HCT116 (cell line): ENCODE results near the gene RNF112. TPM values are rescaled to one million over a fixed set of nuclear protein-coding genes. Genes with fewer than 3 reads are reported as not detected.

ENCODE experiments used
- ATAC-seq: fragments of 200-7000 bp; cut with Tn5 transposase; 2 replicates; pipeline ENCODE4 v1.9.1; 2020; ENCODE audit warnings: mild to moderate bottlenecking, moderate library complexity
- BruUV-seq: library from RNA; stranded (reverse); fragments of 400-500 nt; replicated peaks from 2 replicates; lab custom pipeline; 2021; lab: Mats Ljungman, UMichigan
- CTCF ChIA-PET: fragments of 300-600 bp; sonication (Branson Sonifier 250); formaldehyde crosslinking; loops from one replicate; lab custom pipeline; 2021; ENCODE audit warnings: antibody characterized with exemption; lab: Charles Lee
- POLR2A ChIA-PET: fragments of 300-600, 350-600 bp; sonication (Branson Sonifier 250); formaldehyde crosslinking; loops from one replicate; lab custom pipeline; 2021; ENCODE audit warnings: antibody characterized with exemption; lab: Charles Lee
- RAD21 ChIA-PET, 2 experiments: fragments of 300-600 bp; sonication (Branson Sonifier 250); formaldehyde crosslinking; loops; one replicate each; lab custom pipeline; 2023; ENCODE audit warnings: low total read pairs in 2 of 2; ENCODE audit not compliant: uncharacterized antibody in 2 of 2, unreplicated experiment in 2 of 2, low non-redundant PET in 1 of 2; lab: Charles Lee
- DNase-seq: peaks from one replicate; pipeline ENCODE4 v3.0.0-alpha.2; 2010; ENCODE audit warnings: low read depth, low spot score
- H2AFZ ChIP-seq: fragments of 200-600 bp; shearing (Covaris generic), sonication (generic); 2 replicates; pipeline ENCODE4 v1.6.1; 2017; ENCODE audit warnings: low read depth, mixed run types, mixed read lengths, antibody characterized with exemption, low read length; ENCODE audit not compliant: poor library complexity, severe bottlenecking
- H3K27ac ChIP-seq: 2 replicates; pipeline ENCODE4 v1.5.1; 2012; ENCODE audit warnings: low read depth, low read length
- H3K27me3 ChIP-seq: fragments of 200-600 bp; sonication (generic); 2 replicates; pipeline ENCODE4 v1.6.1; 2016; ENCODE audit warnings: mixed run types, low read length, mixed read lengths; ENCODE audit not compliant: insufficient read depth
- H3K36me3 ChIP-seq, 2 experiments: fragments of 200-500 bp in 1 of 2; fragments of 200-600 bp in 1 of 2; sonication (Bioruptor generic) in 1 of 2; sonication (generic) in 1 of 2; 2 replicates each; pipeline versions ENCODE4 v1.5.1 to v1.6.1; 2014 to 2016; ENCODE audit warnings: low read length in 2 of 2, inconsistent platforms in 1 of 2, mixed read lengths in 1 of 2, mixed run types in 1 of 2; ENCODE audit not compliant: insufficient read depth in 2 of 2, control insufficient read depth in 1 of 2
- H3K4me1 ChIP-seq, 2 experiments: fragments of 200-600 bp in 1 of 2; sonication (generic) in 1 of 2; 2 replicates each; pipeline versions ENCODE4 v1.5.1 to v1.6.1; 2012 to 2017; ENCODE audit warnings: low read length in 2 of 2, inconsistent platforms in 1 of 2, mild to moderate bottlenecking in 1 of 2, mixed read lengths in 1 of 2, mixed run types in 1 of 2, moderate library complexity in 1 of 2; ENCODE audit not compliant: insufficient read depth in 2 of 2, control insufficient read depth in 1 of 2
- H3K4me2 ChIP-seq: fragments of 200-600 bp; sonication (generic); 2 replicates; pipeline ENCODE4 v1.6.1; 2017; ENCODE audit warnings: mixed run types, low read length, mixed read lengths
- H3K4me3 ChIP-seq, 2 experiments: fragments of 200-600 bp in 1 of 2; sonication (generic) in 1 of 2; replicated peaks in 1 of 2; 2 replicates each; pipeline ENCODE4 v1.5.1; 2011 to 2016; ENCODE audit warnings: low read length in 2 of 2, control low read depth in 1 of 2, low read depth in 1 of 2, mild to moderate bottlenecking in 1 of 2, mixed read lengths in 1 of 2, mixed run types in 1 of 2
- H3K79me2 ChIP-seq: fragments of 200-600 bp; sonication (generic); 2 replicates; pipeline ENCODE4 v1.6.1; 2017; ENCODE audit warnings: mild to moderate bottlenecking, mixed run types, low read length, moderate library complexity, mixed read lengths; ENCODE audit not compliant: insufficient read depth
- H3K9ac ChIP-seq: fragments of 200-600 bp; sonication (generic); 2 replicates; pipeline ENCODE4 v1.6.1; 2016; ENCODE audit warnings: low read length, mixed read lengths
- H3K9me2 ChIP-seq: fragments of 200-600 bp; sonication (generic), shearing (Covaris generic); 2 replicates; pipeline ENCODE4 v1.6.1; 2017; ENCODE audit warnings: mixed run types, mild to moderate bottlenecking, moderate library complexity; ENCODE audit not compliant: insufficient read depth
- H3K9me3 ChIP-seq, 2 experiments: fragments of 200-500 bp in 1 of 2; fragments of 200-600 bp in 1 of 2; sonication (Bioruptor generic) in 1 of 2; sonication (generic) in 1 of 2; 2 replicates each; pipeline ENCODE4 v1.6.1; 2014 to 2017; ENCODE audit warnings: low read length in 2 of 2, mixed read lengths in 2 of 2, inconsistent platforms in 1 of 2, low read depth in 1 of 2, mild to moderate bottlenecking in 1 of 2, mixed run types in 1 of 2, moderate library complexity in 1 of 2; ENCODE audit not compliant: control insufficient read depth in 1 of 2, insufficient read depth in 1 of 2
- H4K20me1 ChIP-seq: fragments of 200-600 bp; sonication (generic), shearing (Covaris generic); 2 replicates; pipeline ENCODE4 v1.6.1; 2017; ENCODE audit warnings: mixed run types, mild to moderate bottlenecking, moderate library complexity; ENCODE audit not compliant: insufficient read depth
- CBX3 ChIP-seq: IDR thresholded peaks from 2 replicates; pipeline ENCODE4 v1.6.1; 2012; ENCODE audit warnings: low read depth
- CEBPB ChIP-seq: IDR thresholded peaks from 2 replicates; pipeline ENCODE4 v1.6.1; 2012; ENCODE audit warnings: low read depth
- EGR1 ChIP-seq: IDR thresholded peaks from 2 replicates; pipeline ENCODE4 v1.6.1; 2012; ENCODE audit warnings: low read depth
- EZH2phosphoT487 ChIP-seq: fragments of 200-600 bp; IDR thresholded peaks from 2 replicates; pipeline ENCODE4 v1.6.1; 2018; ENCODE audit warnings: antibody characterized with exemption, borderline replicate concordance
- FOSL1 ChIP-seq: IDR thresholded peaks from 2 replicates; pipeline ENCODE4 v1.6.1; 2012; ENCODE audit warnings: low read depth
- JUND ChIP-seq: IDR thresholded peaks from 2 replicates; pipeline ENCODE4 v1.6.1; 2012
- POLR2A ChIP-seq: IDR thresholded peaks from 2 replicates; pipeline ENCODE4 v1.7.0; 2011; ENCODE audit warnings: borderline replicate concordance; ENCODE audit not compliant: insufficient read depth, insufficient read length; ENCODE audit errors: extremely low read depth
- RAD21 ChIP-seq: IDR thresholded peaks from 2 replicates; pipeline ENCODE4 v1.6.1; 2012; ENCODE audit warnings: low read depth, mild to moderate bottlenecking
- SIN3A ChIP-seq: IDR thresholded peaks from 2 replicates; pipeline ENCODE4 v1.6.1; 2012; ENCODE audit warnings: low read depth
- SP1 ChIP-seq: IDR thresholded peaks from 2 replicates; pipeline ENCODE4 v1.6.1; 2012; ENCODE audit warnings: low read depth
- ZBTB33 ChIP-seq: IDR thresholded peaks from 2 replicates; pipeline ENCODE4 v1.6.1; 2011; ENCODE audit warnings: mild to moderate bottlenecking, low read length, moderate library complexity; ENCODE audit not compliant: insufficient replicate concordance; ENCODE audit errors: extremely low read depth
- intact Hi-C: fragments of 100-400 bp; cut with micrococcal nuclease; formaldehyde crosslinking; loops from 2 replicates; pipeline ENCODE4 v1.10.0; 2022
- total RNA-seq: library from RNA; stranded (reverse); gene quantifications from one replicate; pipeline ENCODE4 v1.2.1, GENCODE V29; 2021; ENCODE audit not compliant: unreplicated experiment
- TF ChIP-seq, protein P1 (sequence below), 3 experiments: fragments of 200-600 bp in 1 of 3; sonication (generic) in 1 of 3; IDR thresholded peaks in 2 of 3; conservative IDR thresholded peaks in 1 of 3; 2 replicates each; pipeline ENCODE4 v1.5.1; 2012 to 2017; ENCODE audit warnings: low read depth in 2 of 3, low read length in 2 of 3, antibody characterized with exemption in 1 of 3, borderline replicate concordance in 1 of 3, control low read depth in 1 of 3, mild to moderate bottlenecking in 1 of 3, mixed read lengths in 1 of 3, mixed run types in 1 of 3, moderate library complexity in 1 of 3; ENCODE audit not compliant: insufficient read depth in 1 of 3
- TF ChIP-seq, protein P2 (sequence below): IDR thresholded peaks from 2 replicates; pipeline ENCODE4 v1.6.1; 2012

The RNF112 gene
- total RNA-seq, 1 experiment from 2014 or later: 0.98 TPM

DNA sequence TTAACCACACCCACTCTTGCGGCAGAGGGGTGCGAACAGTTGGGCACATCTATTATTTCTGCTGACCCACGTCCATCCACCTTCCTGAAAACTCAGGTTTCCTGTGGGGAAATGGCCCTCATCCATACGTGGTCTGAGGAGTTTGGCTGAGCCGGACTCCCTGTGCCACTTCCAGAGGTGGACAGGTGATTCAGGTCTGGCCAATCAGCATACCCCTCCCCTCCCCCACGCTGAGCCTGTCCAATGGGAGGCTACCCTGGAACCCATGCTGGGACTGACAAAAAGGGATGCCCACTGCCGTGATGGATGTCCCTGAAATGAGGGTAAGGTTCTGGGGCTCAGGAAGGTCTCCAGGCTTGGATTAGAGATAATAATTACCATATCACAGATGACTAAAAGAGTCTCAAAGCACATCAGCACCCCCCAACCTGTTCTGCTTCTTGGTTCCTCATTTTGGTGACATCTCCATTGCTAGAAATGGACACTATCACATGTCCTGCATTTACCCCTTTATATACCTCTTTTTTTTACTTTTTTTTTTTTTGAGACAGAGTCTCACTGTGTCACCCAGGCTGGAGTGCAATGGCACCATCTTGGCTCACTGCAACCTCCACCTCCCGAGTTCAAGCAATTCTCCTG is 38.0 kb upstream of the RNF112 start:
- ChIA-PET CTCF (interaction anchor here (1.1 kb wide), 2 partner anchors 10 kb away, joined by 3 to 4 read pairs; partner anchors contain the start of gene B9D1), RAD21 (no interaction called here), POLR2A (no interaction called here)
- ATAC-seq (no peak), DNase-seq (no peak)
- intact Hi-C loops: no loop called here
- H3K4me2 ChIP-seq: no peak overlapping the region
- H3K27ac ChIP-seq: no peak overlapping the region
- H3K4me3 ChIP-seq: no peak overlapping the region
- no peaks in the 10 kb centered on the region for H3K9me2 ChIP-seq
- no peaks in the 10 kb centered on the region for H3K27me3 ChIP-seq
- no peak overlapping the region for H2AFZ ChIP-seq
- peaks cover 7% of the 10 kb centered on the region for H3K79me2 ChIP-seq
- H3K9ac ChIP-seq: no peak overlapping the region
- H4K20me1 ChIP-seq: no peaks in the 10 kb centered on the region
- no TSS peak for BruUV-seq
- peaks cover 7 to 31% of the 10 kb centered on the region in 2 experiments; a peak in 3 of 4 replicates for H3K4me1 ChIP-seq
- H3K9me3 ChIP-seq: no peaks in the 10 kb centered on the region
- no peaks in the 10 kb centered on the region for H3K36me3 ChIP-seq
- no peak for TF ChIP-seq EGR1
- TF ChIP-seq, protein P1, sequence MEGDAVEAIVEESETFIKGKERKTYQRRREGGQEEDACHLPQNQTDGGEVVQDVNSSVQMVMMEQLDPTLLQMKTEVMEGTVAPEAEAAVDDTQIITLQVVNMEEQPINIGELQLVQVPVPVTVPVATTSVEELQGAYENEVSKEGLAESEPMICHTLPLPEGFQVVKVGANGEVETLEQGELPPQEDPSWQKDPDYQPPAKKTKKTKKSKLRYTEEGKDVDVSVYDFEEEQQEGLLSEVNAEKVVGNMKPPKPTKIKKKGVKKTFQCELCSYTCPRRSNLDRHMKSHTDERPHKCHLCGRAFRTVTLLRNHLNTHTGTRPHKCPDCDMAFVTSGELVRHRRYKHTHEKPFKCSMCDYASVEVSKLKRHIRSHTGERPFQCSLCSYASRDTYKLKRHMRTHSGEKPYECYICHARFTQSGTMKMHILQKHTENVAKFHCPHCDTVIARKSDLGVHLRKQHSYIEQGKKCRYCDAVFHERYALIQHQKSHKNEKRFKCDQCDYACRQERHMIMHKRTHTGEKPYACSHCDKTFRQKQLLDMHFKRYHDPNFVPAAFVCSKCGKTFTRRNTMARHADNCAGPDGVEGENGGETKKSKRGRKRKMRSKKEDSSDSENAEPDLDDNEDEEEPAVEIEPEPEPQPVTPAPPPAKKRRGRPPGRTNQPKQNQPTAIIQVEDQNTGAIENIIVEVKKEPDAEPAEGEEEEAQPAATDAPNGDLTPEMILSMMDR (IDR thresholded peaks at IDR 0.05 in 2 of 3, conservative IDR thresholded peaks at IDR 0.05 in 1 of 3; ENCODE audit: borderline replicate concordance in 1 of 3, insufficient read depth in 1 of 3, low read depth in 2 of 3, low read length in 2 of 3): no peak
- TF ChIP-seq CEBPB: no peak
- TF ChIP-seq EZH2phosphoT487: no peak

DNA sequence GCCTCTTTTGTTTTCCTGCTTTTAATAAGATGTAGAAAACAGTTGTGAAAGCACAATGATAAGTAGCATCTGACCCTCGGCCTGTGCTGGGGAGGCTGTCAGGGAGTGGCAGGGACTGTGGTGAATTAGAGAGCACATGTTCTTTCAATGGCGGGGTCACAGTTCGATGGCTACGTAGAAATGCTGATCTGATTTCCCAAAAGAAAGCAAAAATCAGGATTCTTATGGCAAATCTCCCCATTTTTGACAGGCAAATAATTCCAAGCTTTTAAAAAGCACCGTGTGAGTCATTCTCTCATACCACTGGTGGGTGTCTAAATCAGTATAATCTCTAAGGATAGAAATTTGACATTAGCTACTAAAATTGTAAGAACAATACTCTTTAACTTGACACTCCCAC is 36.9 kb upstream of the RNF112 start:
- RAD21 ChIA-PET: no interaction called here
- no peak for TF ChIP-seq JUND
- no peak for TF ChIP-seq EGR1
- TF ChIP-seq, protein P1 (IDR thresholded peaks at IDR 0.05 in 2 of 3, conservative IDR thresholded peaks at IDR 0.05 in 1 of 3; ENCODE audit: borderline replicate concordance in 1 of 3, insufficient read depth in 1 of 3, low read depth in 2 of 3, low read length in 2 of 3): no peak
- TF ChIP-seq FOSL1: no peak
- TF ChIP-seq SP1: no peak
- no peak for TF ChIP-seq RAD21
- TF ChIP-seq POLR2A: no peak
- TF ChIP-seq SIN3A: no peak
- TF ChIP-seq, protein P2, sequence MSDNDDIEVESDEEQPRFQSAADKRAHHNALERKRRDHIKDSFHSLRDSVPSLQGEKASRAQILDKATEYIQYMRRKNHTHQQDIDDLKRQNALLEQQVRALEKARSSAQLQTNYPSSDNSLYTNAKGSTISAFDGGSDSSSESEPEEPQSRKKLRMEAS: no peak
- TF ChIP-seq CBX3: no peak
- no peak for TF ChIP-seq ZBTB33

More for the DNA sequence above, 36.9 kb upstream of the RNF112 start:
- no TSS peak for BruUV-seq
- intact Hi-C loops: no loop called here
- Histone ChIP-seq H3K9ac (no peak overlapping the region), H3K79me2 (peaks cover 7% of the 10 kb centered on the region), H3K9me3 (no peaks in the 10 kb centered on the region), H3K27ac (no peak overlapping the region), H2AFZ (no peak overlapping the region), H3K36me3 (no peaks in the 10 kb centered on the region), H3K4me1 (peaks cover 6 to 25% of the 10 kb centered on the region in 2 experiments; a peak in 3 of 4 replicates), H3K4me2 (no peak overlapping the region), H4K20me1 (no peaks in the 10 kb centered on the region), H3K4me3 (no peak overlapping the region), H3K9me2 (no peaks in the 10 kb centered on the region), H3K27me3 (no peaks in the 10 kb centered on the region)
- DNase-seq: no peak
- POLR2A ChIA-PET: no interaction called here
- CTCF ChIA-PET: interaction anchor here (1.1 kb wide), 1 partner anchor 11 kb away, joined by 3 read pairs; the partner anchor contains the start of gene B9D1
- no peak for ATAC-seq
